CD4-positive, alpha-beta T cell treated with Interleukin-4 for 1 hour (primary cell): ENCODE measurements around the gene IRGC.

Experiments
- DNase-seq, 2 donors: peaks; one replicate each; pipeline ENCODE4 v3.0.0-alpha.2; 2020 to 2022

The IRGC gene

DNA sequence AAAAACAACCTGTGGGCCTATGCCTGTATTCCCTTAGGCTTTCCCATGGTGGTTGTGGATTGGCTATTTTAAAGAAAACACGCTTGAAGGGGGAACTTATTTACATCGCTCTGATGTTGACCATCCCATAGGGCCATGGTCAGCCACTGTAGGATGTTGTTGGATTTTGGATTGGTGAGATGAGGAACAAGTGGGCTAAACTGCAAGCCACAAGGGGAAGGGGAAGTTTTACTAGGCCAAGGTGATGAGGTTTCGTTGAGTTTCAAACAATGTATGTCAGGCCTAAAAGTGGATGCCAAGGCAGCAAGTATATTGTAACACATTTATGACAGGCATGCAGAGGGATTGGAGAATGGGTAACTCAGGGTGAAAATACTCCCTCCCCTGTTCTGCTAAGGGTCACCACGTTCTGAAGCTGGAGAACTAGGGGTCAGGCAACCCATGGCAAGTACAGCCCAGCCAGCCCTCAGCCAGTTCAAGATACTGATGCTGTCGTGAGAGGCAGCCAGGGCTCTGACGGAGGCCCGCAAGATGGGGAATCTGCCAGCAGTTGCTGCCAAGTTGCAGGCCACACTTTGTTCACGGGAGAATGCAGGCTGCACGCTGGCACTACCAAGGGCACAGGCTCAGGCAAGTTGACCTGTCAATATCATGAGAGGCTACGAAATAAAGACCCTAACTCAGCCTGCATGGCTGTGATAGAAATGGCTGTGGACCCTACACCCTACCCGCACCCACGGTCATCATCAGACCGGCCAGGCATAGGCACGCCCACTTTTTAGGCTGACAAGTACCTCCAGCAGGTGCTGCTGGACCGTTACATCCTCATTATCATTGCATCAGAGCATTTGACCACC is 11.1 kb downstream of the IRGC start:
- no peak for DNase-seq

DNA sequence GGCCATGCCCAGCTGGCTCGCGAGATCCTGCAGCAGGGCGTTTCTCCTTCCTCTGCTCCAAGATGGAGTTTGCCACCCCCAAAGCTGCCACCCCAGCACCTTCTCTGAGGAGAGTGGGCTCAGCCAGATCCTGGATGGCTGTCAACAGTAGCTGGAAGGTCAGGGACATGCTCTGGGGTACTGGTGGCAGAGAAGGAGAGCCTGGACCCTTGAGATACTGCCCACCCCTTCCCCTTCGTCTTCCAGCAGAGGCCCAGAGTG is 11.6 kb downstream of the IRGC start:
- no peak for DNase-seq

DNA sequence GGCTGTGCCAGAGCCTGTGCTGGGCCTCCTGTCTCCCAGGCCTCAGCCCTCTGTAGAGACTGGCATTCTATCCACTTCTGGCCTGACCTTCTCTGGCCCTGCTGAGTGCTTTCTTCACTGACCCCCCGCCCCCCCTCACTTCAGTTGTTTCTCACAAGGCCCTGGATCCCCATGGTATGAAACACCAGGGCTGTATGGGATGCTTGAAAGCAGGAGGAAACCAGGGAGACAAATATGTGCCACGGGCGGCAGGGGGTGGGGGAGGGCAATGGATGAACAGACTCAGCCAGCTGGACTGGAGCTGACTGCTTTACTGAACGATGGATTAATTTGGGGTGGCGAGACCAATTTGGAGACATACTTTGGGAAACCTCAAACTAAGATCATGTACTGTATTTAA is 14.0 kb downstream of the IRGC start:
- DNase-seq, result no peak

DNA sequence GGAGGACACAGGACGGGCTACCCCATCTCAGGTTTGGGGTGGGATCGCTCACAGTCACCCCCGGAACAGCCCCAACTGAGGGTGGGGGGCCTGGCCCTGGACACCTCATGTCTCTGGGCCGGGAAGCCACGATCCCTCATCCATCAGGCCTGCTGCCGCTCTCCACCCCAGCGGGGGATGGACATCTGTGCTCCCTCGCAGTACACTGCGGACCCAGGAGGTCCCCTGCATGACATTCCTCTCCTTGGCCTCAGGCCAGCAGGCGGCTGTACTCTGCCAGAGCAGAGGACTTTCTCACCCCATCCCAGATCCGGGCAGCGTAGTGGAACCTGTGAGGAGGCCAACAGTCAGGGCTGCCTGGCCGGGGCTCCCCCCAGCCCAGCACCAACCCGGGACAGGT is 15.5 kb downstream of the IRGC start:
- DNase-seq, result no peak

DNA sequence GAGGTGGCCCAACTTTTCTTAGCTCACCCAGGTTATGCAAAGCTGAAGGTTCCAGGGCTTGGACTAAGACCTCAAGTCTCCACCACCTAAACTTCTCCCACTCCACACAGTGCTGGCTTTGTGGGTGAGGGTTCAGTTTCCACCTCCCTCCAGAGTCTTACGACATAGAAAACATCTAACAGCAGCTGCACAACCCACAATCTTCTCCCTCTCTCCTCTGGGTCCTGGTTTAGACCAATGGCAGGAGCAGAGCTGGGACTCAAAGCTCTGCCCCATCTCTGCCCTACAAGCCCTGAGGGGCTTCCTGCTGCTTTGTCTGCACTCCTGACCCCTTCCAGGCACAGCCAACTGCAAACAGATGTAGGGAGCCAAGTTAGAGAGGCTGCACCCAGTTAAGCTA is 16.0 kb downstream of the IRGC start:
- DNase-seq, result no peak

DNA sequence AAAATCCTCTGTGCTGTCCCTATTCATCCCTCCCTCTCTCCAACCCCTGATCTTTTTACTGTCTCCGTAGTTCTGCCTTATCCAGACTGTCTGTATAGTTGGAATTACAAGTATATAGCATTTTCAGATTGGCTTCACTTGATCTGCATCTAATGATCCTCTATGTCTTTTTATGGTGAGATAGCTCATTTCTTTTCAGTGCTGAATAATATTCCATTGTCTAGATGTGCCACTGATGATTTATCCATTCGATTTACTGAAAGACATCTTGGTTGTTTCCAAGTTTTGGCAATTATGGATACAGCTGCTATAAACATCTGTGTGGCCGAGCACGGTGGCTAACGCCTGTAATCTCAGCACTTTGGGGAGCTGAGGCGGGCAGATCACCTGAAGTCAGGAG is 19.1 kb downstream of the IRGC start:
- DNase-seq, result no peak

DNA sequence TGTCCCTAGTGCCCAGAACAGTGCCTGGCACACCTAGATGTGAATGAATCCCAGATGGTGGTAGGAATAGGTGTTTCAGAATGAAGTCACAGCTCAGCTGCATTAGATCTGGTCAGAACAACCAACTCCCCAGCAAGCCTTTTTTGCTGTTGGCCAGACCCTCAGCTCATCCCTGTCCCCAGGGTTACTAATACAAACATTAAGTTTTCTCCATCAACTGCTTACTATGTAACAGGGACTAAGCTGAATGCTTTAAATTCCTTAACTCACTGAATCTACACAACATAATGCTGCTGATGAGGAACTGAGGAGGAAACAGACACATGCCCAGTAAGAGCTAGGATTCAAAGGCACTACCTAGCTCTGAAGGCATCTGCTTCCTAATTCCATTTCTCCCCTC is 20.1 kb downstream of the IRGC start:
- no peak for DNase-seq

DNA sequence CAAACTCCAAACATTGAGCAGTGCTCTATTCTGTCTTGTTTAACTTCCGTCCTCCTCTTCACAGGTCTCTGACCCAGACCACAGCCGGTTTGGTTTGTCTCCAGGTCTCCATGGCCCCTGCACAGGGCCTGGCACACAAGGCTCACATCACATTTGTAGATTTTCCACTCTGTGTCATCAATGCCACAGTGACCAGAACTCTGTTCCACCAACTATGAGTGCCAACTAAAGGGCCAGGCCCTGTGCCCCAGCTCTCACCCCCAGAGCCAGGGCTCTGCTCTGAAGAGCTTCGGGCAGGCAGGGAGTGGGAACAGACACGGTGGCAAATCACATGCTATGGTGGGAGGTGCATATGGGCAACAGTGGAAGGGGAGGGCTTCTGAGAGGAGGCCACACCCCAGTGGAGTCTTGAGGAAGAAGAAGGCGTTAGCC is 22.9 kb downstream of the IRGC start:
- DNase-seq, result no peak

DNA sequence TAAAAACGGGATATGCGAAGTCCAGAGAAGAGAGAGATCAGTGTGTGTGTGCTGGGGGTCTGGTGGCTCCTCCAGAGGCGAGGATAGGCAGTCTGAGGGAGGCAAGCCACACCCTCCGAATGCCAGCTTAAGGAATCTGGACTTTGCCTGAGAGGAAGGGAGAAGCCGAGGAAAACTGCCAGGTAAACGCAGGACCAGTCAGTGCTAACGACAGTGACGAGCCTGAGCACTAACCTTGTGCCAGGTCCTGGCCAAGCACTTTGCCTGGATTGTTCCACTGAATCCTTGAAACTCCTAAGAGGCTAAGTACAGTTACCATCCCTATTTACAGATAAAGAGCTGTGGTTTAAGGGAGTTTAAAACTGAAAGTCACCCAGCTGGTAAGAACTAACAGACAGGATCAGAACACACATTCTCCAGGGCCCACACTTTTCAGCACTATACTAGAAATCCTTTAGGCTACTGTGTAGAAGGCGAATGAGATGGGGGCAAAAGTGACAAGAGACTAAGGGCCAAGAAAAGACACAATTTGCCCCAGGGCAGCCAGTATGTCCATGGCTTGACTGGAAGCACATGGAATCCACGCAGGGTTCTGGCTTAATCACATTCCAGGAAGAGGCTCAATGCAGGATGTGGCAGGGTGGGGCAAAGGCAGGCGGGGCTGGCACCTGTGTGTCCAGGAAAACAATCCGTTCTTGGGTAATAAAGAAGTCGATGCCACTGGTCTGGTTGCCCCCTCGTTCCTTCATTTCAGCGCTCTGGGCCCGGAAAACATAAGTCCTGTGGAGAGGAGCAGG is 23.8 kb downstream of the IRGC start:
- DNase-seq, result no peak

DNA sequence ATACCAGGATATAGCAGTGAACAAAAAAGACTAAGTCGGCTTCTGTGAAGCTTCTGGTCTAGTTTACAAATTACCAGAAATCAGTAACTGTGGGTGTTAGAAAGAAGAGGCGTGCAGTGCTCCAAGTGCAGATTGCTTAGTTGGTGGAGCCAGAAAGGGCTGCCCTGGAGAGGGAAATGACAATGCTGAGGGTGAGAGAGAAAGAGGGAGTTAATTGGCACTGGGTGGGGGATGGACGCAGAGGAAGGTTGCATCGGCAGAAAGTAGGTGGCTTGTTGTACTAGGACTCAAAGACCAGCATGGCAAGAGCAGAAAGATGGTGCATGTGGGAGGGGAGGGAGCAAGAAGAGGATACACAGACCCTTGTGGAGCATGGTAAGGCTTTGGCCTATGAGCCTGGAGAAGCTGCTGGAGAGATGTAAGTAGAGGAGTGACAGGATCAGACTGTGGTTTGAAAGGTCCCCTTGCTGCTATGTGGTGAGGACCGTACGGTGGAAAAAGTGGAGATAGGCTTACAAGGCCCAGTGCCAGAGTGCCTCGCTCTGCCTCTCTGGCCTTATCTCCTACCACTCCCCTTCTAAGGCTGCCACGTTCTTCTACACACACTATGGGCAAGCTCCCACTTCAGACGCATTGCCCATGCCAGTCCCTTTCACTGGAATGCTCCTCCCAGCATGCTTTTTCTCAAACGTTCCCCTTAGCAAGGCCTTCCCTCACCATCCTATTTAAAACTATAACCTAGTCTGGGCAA is 25.4 kb downstream of the IRGC start:
- DNase-seq, result no peak

DNA sequence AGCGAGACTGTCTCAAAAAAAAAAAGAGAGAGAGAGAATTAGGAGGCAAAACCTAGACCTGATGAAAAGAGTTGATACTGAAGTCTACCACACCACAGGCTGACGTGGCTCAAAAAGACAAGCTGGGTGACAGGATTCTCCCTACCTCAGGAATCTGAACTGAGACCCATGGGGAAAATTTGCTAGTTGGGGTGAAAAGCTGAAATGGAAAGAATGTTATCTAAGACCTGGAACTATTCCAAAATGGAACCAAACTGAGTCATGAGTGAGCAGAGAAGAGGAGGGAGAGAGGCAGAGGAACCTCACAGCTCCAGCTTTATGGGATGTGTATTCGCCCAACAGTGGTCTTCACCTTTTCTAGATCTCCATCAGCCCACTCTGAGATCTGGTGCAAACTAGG is 27.2 kb downstream of the IRGC start:
- no peak for DNase-seq

DNA sequence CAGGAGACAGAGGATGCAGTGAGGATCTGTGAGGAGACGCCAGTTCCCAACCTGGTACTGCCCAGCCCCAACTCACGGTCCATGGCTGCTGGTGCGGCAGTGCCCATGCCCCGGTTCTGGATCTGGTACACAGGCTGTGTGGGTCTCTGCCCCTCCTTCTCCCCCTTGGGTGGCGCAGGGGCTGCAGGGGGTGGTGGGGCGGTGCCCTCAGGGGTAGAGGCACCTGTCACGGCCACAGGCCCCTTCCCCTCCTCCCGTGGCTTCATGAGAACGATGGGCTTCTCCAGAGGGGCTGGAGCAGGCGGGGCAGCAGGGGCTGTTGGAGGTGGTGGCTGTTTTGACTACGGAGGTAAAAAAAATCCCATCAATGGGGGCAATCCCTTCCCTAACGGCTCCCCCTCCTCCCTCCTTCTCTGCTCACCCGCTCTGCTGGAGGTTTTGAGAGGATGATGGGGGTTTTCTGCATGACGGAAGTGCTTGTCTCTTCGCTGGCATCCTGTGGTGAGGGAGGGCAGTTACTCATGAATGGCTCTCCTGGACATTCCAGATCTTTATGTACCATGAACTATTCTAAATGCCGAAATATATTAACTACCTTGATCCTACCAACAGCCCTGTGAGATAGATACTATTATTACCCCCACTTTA is 31.8 kb downstream of the IRGC start:
- DNase-seq, result peak in 1 of 2 donors; percentile 46

DNA sequence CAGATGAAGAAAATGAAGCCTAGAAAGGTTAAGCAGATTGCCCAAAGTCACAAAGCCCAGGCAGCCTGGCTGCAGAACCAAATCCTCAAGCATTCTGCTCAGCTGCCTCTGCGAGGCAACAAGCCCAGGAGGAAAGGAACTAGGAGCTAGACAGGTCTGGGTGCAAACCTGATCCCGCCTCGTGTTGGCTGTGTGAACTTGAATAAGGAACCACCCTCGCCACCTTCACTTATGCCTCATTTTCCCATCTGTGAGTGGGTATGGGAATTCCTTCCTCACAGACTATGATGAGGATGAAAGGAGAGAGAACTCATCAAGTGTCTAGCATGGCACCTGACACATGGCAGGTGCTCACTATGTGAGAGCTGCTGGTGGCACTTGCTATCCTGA is 32.3 kb downstream of the IRGC start:
- DNase-seq, result no peak

DNA sequence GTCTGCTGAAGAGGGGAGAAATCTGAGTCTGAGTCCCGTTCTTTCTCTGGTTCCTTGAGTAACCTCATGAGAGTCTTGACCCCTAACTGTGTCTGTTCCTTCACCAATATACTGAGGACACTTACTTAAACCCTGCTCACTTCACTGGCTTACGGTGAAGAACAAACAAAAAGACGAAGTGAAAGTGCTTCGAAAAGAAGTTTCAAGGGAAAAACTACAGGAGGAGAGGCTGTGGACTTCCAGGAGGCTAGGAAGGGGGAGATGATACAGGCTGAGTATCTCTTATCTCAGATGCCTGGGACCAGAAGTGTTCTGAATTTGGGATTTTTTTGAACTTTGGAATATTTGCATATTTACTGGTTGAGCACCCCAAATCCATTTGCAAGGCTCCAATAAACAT is 32.8 kb downstream of the IRGC start:
- DNase-seq, result no peak

DNA sequence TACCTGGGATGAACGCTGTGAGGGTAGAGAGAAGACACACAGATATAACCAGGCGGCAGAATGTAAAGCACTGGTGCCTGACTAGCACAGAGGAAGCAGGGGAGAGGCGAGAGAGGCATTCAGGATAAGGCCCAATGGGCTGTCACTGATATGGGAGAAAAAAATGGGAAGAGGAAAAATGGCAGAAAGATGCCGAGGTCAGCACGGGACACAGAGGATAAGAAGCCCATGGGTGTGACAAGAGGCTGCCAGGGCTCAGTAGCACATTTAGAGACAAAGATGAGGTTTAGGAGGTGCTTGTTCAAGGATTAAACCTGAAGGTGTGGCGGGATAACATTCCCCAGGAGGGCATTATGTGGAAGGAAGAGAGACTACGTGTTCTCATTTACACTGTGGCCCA is 33.3 kb downstream of the IRGC start:
- DNase-seq, result no peak

DNA sequence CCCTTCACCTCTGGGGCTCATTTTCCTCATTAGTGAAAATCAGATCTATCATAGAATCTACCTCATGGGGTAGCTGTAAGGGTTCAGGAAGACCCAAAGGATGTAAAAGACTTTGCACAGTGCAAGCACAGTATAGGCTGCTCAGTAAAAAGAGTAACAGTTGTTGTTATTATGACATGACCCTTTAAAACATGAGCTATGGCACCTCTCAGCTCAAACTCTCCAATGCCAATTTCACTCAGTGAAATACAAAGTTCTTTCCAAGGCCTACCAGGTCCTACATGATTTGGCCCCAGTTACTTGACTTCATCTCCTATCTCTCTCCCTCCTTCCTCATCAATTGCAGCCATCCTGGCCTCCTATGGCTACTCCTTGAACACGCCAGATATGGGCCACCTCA is 34.0 kb downstream of the IRGC start:
- no peak for DNase-seq

DNA sequence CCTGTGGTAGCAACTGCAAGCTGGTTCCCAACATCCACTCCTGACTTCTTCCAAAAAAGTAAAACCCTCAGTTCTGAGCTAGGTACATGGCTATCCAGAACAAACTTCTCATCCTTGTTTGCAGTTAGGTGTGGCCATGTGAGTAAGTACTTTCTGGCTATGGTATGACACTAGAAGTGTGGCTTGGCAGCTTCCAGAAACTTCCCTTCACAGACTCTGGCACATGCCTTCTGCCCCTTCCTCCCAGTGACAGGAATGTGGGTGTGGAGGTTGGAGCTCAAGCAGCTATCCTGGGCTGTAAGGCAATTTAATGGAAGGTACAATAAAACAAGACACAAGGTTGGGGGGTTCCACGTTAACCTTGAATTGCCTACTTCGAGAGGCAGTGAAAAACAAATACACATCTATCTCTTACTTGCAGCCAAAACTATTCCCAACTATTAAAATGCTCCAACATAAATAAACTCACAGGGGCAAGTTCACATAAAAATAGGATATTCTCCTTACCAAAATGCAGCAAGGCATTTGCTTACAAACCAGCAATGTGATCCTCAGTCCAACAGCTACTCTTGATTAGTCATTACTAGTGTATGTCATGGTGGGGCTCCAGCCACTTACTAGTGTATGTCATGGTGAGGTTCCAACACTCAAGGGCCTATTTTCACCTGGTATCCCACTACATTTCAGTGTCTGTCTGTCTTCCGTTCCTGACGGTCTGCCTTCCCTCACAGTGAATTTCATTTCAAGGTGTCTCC is 35.8 kb downstream of the IRGC start:
- DNase-seq, result no peak

DNA sequence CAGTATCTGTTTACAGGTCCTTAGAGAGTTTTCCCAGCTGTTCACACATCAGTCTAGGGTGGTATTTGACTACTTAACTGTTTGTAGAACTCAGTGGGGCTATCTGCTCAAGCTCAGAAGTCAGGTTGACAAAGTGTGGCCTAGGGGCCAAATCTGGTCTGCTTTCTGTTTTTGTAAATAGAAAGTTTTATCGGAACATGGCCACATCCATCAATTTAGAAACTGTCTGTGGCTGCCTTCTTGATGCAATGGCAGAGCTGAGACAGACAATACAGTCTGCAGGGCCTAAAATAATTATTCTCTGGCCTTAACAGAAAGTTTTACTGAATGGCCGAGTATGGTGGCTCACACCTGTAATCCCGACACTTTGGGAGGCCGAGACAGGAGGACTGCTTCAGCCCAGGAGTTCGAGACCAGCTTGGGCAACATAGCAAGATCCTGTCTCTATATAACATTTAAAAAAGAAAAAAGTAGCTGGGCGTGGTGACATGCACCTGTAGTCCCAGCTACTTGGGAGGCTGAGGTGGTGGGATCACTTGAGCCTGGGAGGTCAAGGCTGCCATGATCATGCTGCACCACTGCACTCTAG is 36.5 kb downstream of the IRGC start:
- DNase-seq, result no peak

DNA sequence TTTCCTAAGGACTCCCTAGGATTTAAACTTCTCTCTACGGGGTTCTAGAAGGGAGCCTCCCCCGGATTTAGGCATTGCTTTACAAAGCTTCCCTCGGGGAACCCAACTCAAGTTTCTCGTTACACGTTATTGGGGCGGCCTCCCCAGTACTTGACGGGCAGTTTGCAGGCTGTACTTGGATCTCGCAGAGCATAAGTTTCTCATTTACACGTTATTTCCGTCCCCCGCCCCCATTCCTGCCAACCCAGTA is 38.3 kb downstream of the IRGC start:
- no peak for DNase-seq

DNA sequence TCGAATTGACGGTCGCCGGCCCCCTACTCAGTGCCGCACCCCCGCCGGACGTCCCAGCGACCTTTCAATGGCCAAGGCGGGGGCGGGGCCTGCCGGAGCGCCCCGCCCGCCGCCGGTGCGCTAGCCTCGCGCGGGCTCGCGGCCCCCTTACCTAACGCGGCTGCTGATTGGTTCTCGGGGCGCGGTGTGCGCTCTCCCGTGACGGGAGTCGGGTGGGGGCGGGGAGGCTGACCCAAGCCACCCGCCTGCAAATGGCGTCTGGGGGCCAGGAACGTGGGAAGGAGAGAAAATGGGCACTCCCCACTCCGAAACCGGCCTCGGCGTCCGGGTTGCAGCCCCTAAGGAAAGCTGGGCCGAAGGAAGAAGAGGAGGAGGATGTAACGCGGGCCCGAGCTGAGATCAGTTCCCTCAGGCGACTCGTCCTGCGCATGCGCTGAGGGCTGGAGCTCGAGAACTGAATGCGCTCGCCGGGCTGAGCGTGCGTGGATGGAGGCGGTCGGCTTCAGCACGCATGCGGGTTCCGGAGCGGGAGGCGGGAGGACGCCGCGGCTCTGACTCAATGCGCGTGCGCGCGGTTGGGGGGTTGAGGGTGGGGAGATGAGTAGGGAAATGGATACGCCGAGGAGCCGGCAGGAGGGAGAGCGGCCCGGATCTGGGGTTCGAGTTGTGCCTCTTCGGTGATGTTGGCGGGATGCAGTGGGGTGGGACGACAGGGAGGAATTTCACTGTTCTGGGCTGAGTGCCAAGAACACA is 38.8 kb downstream of the IRGC start, which contains the start of gene SMG9:
TSS of gene SMG9 (minus strand) at position 460 of the 753 bp plus-strand sequence. CDS start 4,221 bp downstream, outside the sequence.
- DNase-seq, result peak; percentile 98

DNA sequence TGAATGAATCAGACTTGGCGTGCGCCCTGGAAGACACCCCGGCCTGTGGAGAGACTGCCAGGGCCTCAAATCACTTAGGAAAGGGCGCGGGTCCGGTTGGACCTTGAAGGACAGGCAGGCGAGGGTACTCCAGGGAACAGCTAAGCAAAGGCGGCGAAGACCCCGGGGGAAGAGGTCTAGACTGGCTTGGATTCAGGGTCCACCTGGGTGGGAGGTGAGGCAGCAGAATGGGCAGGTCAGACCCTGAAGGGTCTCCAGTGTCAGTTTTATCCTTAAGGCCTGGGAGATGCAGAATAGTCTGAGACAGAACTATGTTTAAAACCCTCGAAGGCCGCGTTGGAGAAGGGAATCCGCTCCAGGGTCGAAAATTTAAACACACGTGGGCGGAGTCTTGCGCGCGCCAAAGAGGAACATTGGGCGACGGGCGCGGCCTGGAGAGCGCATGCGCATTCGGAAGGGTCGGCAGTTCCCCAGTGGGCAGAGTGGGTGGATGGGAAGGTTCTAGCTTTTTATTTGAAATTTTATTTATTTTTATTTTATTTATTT is 39.5 kb downstream of the IRGC start:
- peak; percentile 84 for DNase-seq
